IPS-15b (cell line): ENCODE results near the gene INPP4B.

ENCODE experiments used
- H3K27me3 ChIP-seq: one replicate; pipeline ENCODE4 v1.6.1; 2013; ENCODE audit warnings: low read length; ENCODE audit not compliant: control insufficient read depth, insufficient read depth
- H3K36me3 ChIP-seq: one replicate; pipeline ENCODE4 v1.6.1; 2013; ENCODE audit warnings: low read length; ENCODE audit not compliant: control insufficient read depth, insufficient read depth
- H3K4me1 ChIP-seq: one replicate; pipeline ENCODE4 v1.6.1; 2013; ENCODE audit warnings: mild to moderate bottlenecking, low read length; ENCODE audit not compliant: control insufficient read depth, insufficient read depth
- H3K4me3 ChIP-seq: one replicate; pipeline ENCODE4 v1.5.1; 2013; ENCODE audit warnings: low read depth, low read length
- H3K9ac ChIP-seq: one replicate; pipeline ENCODE4 v1.6.1; 2013; ENCODE audit warnings: low read depth, mild to moderate bottlenecking, low read length
- H3K9me3 ChIP-seq: one replicate; pipeline ENCODE4 v1.6.1; 2013; ENCODE audit warnings: mild to moderate bottlenecking, low read length; ENCODE audit not compliant: control insufficient read depth, insufficient read depth

INPP4B gene

GRCh38 chr4:142156256-142156655, 689.8 kb downstream of the INPP4B start:
- H3K9ac ChIP-seq: no peak overlapping the region

GRCh38 chr4:142155347-142155746, 690.8 kb downstream of the INPP4B start:
- Histone ChIP-seq H3K9ac (no peak overlapping the region), H3K9me3 (no peaks in the 10 kb centered on the region)

More at GRCh38 chr4:142156256-142156655, 689.8 kb downstream of the INPP4B start:
- no peak overlapping the region for H3K4me3 ChIP-seq
- no peaks in the 10 kb centered on the region for H3K9me3 ChIP-seq
- H3K4me1 ChIP-seq: no peaks in the 10 kb centered on the region
- no peaks in the 10 kb centered on the region for H3K27me3 ChIP-seq
- no peaks in the 10 kb centered on the region for H3K36me3 ChIP-seq

GRCh38 chr4:142150483-142150882, 695.6 kb downstream of the INPP4B start:
- H3K9ac ChIP-seq: no peak overlapping the region
- H3K9me3 ChIP-seq: no peaks in the 10 kb centered on the region
- H3K4me3 ChIP-seq: no peak overlapping the region
- H3K4me1 ChIP-seq: no peaks in the 10 kb centered on the region
- no peaks in the 10 kb centered on the region for H3K27me3 ChIP-seq
- H3K36me3 ChIP-seq: no peaks in the 10 kb centered on the region

More at GRCh38 chr4:142155347-142155746, 690.8 kb downstream of the INPP4B start:
- no peaks in the 10 kb centered on the region for H3K27me3 ChIP-seq
- no peak overlapping the region for H3K4me3 ChIP-seq
- H3K4me1 ChIP-seq: no peaks in the 10 kb centered on the region
- no peaks in the 10 kb centered on the region for H3K36me3 ChIP-seq

DNA sequence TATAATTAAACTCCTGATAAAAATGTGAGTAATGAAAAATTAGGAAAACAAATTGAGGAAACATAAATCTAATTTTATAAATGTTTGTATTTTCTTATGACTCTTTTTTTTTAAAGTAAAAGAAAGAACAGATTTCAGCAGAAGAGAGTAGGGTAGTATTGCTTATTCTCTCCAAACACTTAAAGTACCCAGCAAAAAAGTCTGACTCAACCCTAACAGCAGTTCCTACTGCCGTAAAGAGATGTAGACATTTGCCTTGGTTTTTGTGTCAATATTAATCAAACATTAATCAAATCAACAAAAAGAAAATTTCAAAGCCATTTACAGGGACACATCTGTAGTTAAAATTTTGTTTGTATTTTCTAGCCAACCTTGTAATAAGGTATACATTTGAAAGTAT, 701.3 kb downstream of the INPP4B start:
- Histone ChIP-seq H3K4me3 (no peak overlapping the region), H3K4me1 (no peaks in the 10 kb centered on the region), H3K9me3 (no peaks in the 10 kb centered on the region), H3K9ac (no peak overlapping the region), H3K36me3 (no peaks in the 10 kb centered on the region), H3K27me3 (no peaks in the 10 kb centered on the region)

DNA sequence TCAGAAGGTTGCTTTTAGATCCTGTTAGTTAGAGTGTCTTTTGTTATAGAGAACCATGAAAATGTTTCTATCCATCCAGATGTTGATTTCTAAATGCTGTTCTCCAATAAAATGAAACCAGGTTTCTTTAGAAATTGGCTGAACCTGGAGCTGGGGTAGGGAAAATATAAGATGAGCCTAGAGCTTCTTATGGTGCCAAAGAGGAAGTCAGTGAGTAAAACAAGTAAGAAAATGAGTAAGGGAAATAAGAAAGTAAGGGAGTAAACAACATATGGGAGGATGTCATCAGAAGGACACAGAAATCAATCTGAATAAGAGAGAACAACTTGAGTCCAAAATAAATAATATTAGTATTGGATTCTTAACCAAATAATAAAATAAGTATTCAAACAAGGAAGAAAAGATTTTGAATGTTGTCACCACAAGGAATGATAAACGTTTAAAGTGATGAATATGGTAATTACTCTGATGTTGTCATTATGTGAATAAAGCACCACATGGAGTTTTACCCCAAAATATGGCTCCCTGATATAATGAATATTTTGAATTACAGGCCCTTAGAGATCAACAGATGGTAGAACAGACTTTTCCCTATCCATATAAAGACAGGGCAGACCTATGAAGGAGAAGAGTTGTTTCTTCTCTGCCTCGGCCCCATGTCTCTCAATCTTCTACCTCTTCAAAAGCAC, 703.6 kb downstream of the INPP4B start:
- Histone ChIP-seq H3K27me3 (no peaks in the 10 kb centered on the region), H3K4me1 (no peaks in the 10 kb centered on the region), H3K9ac (no peak overlapping the region), H3K36me3 (no peaks in the 10 kb centered on the region), H3K4me3 (no peak overlapping the region), H3K9me3 (no peaks in the 10 kb centered on the region)

DNA sequence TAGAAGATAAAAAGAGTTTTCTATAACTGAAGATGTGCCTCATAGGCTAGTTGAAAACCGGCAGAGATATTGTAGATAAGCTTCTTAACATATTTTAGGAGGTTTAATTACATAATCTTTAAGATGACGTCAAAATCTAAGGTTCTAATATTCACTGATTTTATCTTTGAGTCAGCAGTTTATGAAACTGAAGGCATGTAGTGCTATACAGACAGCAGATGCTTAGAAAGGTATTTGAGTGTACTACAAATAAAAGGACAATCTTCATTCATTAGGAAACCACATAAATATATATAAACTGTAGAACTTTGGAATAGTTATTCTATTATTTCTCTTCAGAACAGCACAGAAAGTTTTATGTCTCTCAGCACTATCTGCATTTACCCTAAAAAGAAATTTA, 704.9 kb downstream of the INPP4B start:
- no peak overlapping the region for H3K9ac ChIP-seq
- no peaks in the 10 kb centered on the region for H3K27me3 ChIP-seq
- H3K4me1 ChIP-seq: no peaks in the 10 kb centered on the region
- no peaks in the 10 kb centered on the region for H3K9me3 ChIP-seq
- H3K36me3 ChIP-seq: no peaks in the 10 kb centered on the region
- no peak overlapping the region for H3K4me3 ChIP-seq

DNA sequence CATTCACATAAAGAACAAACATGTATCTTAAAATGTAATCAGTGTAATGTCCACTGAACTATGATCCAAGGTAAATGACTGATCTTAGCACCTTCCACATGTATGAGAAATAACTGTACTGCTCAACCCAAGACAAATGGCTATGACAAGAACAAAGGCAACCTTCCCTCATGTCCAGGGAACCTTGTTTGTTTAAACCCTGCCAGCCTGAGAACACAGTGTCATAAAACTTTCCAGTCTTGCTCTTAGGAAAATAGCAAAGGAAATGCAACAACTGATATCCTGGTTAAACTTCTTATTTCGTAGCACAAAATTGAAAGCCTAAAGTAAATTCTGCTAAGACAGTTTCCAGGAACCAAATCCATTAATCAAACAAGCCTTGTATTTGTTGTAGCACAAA, 715.4 kb downstream of the INPP4B start:
- no peak overlapping the region for H3K4me3 ChIP-seq
- H3K9ac ChIP-seq: no peak overlapping the region
- no peaks in the 10 kb centered on the region for H3K36me3 ChIP-seq
- H3K9me3 ChIP-seq: no peaks in the 10 kb centered on the region
- no peaks in the 10 kb centered on the region for H3K27me3 ChIP-seq
- H3K4me1 ChIP-seq: no peaks in the 10 kb centered on the region

DNA sequence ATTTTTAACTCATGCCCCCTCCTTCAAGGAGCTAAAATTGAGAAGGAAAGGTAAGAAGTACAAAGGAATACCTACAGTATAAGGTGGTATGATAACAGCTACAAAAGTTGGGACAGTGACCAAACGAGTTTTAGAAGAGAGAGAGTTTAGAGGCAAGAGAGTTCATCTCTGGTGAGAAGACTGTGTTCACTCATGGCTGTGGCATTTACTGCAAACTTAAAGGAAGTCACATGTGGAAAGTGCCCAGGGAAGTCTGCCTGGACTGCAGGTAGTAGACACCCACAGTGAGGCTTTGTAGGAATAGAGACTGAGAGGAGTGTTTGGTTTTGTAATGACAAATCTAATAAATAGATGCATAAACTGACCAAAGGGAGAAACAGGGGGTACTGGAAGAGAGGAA, 716.2 kb downstream of the INPP4B start:
- H3K36me3 ChIP-seq: no peaks in the 10 kb centered on the region
- no peaks in the 10 kb centered on the region for H3K27me3 ChIP-seq
- no peaks in the 10 kb centered on the region for H3K9me3 ChIP-seq
- H3K4me1 ChIP-seq: no peaks in the 10 kb centered on the region
- H3K9ac ChIP-seq: no peak overlapping the region
- H3K4me3 ChIP-seq: no peak overlapping the region

DNA sequence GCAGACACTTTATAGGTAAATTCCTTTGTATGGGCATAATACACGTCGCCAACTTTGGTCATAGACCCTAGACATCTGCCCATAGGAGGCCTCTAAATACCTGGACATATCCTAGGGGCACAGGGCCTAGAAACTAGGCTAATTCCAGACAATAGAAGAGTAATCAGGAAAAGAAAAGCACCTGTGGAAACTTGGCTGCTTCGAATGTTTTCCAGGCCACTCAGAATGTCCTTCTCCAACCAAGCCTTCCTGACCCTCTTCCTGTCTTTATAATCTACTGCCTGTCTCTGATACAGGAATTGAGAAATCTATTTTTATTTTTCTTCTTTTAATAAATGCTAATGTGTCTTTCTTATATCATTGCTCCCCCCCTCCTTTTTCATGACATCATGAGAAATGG, 716.6 kb downstream of the INPP4B start:
- Histone ChIP-seq H3K27me3 (no peaks in the 10 kb centered on the region), H3K9ac (no peak overlapping the region), H3K9me3 (no peaks in the 10 kb centered on the region), H3K36me3 (no peaks in the 10 kb centered on the region), H3K4me1 (no peaks in the 10 kb centered on the region), H3K4me3 (no peak overlapping the region)

DNA sequence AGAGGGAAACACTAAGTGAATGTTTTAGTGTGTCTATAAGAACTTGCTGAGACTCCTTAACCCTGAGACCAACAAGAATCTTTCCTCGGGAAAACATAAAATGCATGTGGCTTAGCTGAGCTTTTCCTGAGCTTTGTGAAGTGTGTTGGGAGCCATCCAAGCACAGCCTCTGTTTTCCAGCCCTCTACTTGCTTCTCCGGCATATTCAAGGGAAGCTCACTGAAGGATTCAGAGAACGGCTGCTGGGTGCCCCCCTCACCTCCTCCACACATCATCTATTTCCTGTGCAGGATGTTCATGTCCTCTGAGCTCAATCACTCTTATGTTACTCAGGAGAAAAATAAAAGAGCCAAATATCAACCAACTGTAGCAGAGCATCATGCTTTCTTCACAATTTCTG, 717.6 kb downstream of the INPP4B start:
- no peak overlapping the region for H3K4me3 ChIP-seq
- H3K9me3 ChIP-seq: no peaks in the 10 kb centered on the region
- no peaks in the 10 kb centered on the region for H3K4me1 ChIP-seq
- H3K27me3 ChIP-seq: no peaks in the 10 kb centered on the region
- H3K9ac ChIP-seq: no peak overlapping the region
- H3K36me3 ChIP-seq: no peaks in the 10 kb centered on the region

GRCh38 chr4:142126890-142127497, 719.1 kb downstream of the INPP4B start:
- Histone ChIP-seq H3K4me3 (no peak overlapping the region), H3K4me1 (no peaks in the 10 kb centered on the region), H3K9me3 (no peaks in the 10 kb centered on the region), H3K36me3 (no peaks in the 10 kb centered on the region), H3K27me3 (no peaks in the 10 kb centered on the region), H3K9ac (no peak overlapping the region)

DNA sequence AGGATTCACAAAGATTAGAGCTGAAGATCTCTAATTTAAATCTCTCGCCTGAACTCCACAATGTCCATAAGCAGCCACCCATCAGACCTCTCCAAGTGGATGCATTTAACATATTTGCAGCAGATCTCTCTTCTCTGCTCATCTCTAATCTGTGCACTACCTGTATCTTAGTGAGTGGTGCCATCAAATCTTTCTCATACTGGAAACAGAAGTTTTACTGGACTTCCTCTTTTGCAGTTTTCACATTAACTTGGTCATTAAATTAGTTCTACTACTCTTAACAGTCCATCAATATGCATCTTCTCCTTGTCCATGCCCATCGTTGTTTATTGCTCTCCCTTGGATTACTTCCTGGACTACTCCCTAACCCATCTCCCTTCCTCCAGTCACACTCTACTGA, 721.2 kb downstream of the INPP4B start:
- no peaks in the 10 kb centered on the region for H3K9me3 ChIP-seq
- H3K4me3 ChIP-seq: no peak overlapping the region
- no peaks in the 10 kb centered on the region for H3K27me3 ChIP-seq
- no peaks in the 10 kb centered on the region for H3K36me3 ChIP-seq
- H3K9ac ChIP-seq: no peak overlapping the region
- H3K4me1 ChIP-seq: no peaks in the 10 kb centered on the region
